Measurements from ENCODE around the gene VKORC1. TPM values are rescaled to one million over a fixed set of nuclear protein-coding genes. Genes with fewer than 3 reads are reported as not detected.
A peak's percentile ranks its signal among the peaks of the same experiment; 100 is the strongest.

The VKORC1 gene
- polyA plus RNA-seq (2013, experiment 1 of 2), result 92.1 TPM
- 93.7 TPM for polyA plus RNA-seq (2013, experiment 2 of 2)

GRCh38 chr16:31094424-31095120, at the start of gene VKORC1:
TSS of gene VKORC1 (minus strand) at chr16:31094797. CDS start at chr16:31094729, 68 bp downstream.
- Histone ChIP-seq H3K9ac (ENCODE audit: low read depth, low read length, poor library complexity) (peak within 1 kb of the TSS; percentile 98), H3K4me1 (ENCODE audit: control insufficient read depth in 2 of 2, insufficient read depth in 1 of 2, low read depth in 1 of 2, low read length in 2 of 2) (peaks cover 0 to 6% of the 10 kb centered on the region in 2 donors), H2BK12ac (ENCODE audit: low read length) (no peak within 1 kb of the TSS), H4K91ac (ENCODE audit: low read depth, low read length, poor library complexity) (no peak within 1 kb of the TSS), H3K4ac (ENCODE audit: low read length) (no peak within 1 kb of the TSS), H3K27ac (replicated peaks; ENCODE audit: low read length) (peak within 1 kb of the TSS; percentile 83), H3K4me2 (ENCODE audit: insufficient read depth, low read length, poor library complexity, severe bottlenecking) (peak within 1 kb of the TSS; percentile 99), H2BK15ac (ENCODE audit: low read length) (no peak within 1 kb of the TSS), H3K27me3 (ENCODE audit: control insufficient read depth in 3 of 3, insufficient read depth in 3 of 3, low read depth in 1 of 3, low read length in 3 of 3) (no peaks in the 10 kb centered on the region), H3K79me1 (ENCODE audit: low read depth, low read length) (peaks cover 5% of the 10 kb centered on the region), H2AFZ (ENCODE audit: low read length) (peak within 1 kb of the TSS; percentile 95), H3K14ac (ENCODE audit: low read length) (peak within 1 kb of the TSS; percentile 76), H4K8ac (ENCODE audit: low read depth, low read length) (no peak within 1 kb of the TSS), H2BK5ac (ENCODE audit: low read length) (peak within 1 kb of the TSS; percentile 56), H2AK5ac (ENCODE audit: low read depth, low read length) (peak within 1 kb of the TSS; percentile 47), H2BK120ac (ENCODE audit: low read depth, low read length) (no peak within 1 kb of the TSS), H3K4me3 (ENCODE audit: low read length in 2 of 2) (peak within 1 kb of the TSS; percentile 78 to 87), H3K18ac (ENCODE audit: low read length) (peak within 1 kb of the TSS; percentile 95), H3K36me3 (replicated peaks in 1 of 2; ENCODE audit: control insufficient read depth in 2 of 2, insufficient read depth in 2 of 2, low read length in 2 of 2) (peaks cover 10 to 19% of the 10 kb centered on the region in 2 donors), H3K23ac (ENCODE audit: low read depth, low read length, poor library complexity) (peak within 1 kb of the TSS; percentile 60), H3K9me3 (replicated peaks in 1 of 2; ENCODE audit: control insufficient read depth in 2 of 2, insufficient read depth in 1 of 2, low read depth in 1 of 2, low read length in 2 of 2) (peaks cover 0 to 4% of the 10 kb centered on the region in 2 donors)
- no CpG with 5 or more reads among the region's 69 CpGs for WGBS, 2 donors (ENCODE audit: extremely low coverage in 2 of 2, insufficient read length in 2 of 2, insufficient replicate concordance in 1 of 2)
- DNase-seq (ENCODE audit: low spot score), result peak; percentile 96

DNA sequence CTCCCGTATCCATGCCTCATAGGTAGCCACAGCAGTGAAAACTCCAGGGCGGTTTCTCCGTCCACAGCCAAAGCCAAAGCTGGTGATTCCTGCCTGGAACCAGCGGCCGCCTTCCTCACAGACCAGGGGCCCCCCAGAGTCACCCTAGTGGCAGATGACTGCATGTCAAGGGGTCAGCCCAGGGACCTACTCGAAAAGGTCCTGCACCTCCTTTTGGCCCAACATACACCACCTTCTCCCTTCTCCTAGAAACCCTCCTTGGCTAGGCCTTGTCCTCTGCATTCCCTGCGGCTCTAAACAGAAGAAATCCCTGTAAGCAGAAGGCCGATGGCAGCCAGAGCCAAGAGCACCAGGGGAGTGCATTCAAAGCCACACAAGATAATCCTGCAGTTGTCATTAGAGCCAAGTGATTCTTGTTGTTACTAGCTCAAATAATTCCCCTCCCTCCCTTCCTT, 49.1 kb upstream of the VKORC1 start:
- Histone ChIP-seq H3K18ac (ENCODE audit: low read length) (no peak overlapping the region), H2BK12ac (ENCODE audit: low read length) (no peak overlapping the region), H3K4me3 (ENCODE audit: low read length in 2 of 2) (no peak overlapping the region), H3K9ac (ENCODE audit: low read depth, low read length, poor library complexity) (no peak overlapping the region), H4K91ac (ENCODE audit: low read depth, low read length, poor library complexity) (no peak overlapping the region), H2AK5ac (ENCODE audit: low read depth, low read length) (peak overlapping the region; percentile 12), H4K8ac (ENCODE audit: low read depth, low read length) (no peak overlapping the region), H3K4ac (ENCODE audit: low read length) (no peak overlapping the region), H2AFZ (ENCODE audit: low read length) (peak overlapping the region; percentile 100), H3K27me3 (ENCODE audit: control insufficient read depth in 3 of 3, insufficient read depth in 3 of 3, low read depth in 1 of 3, low read length in 3 of 3) (peaks cover 0 to 33% (median 32%) of the 10 kb centered on the region in 3 experiments), H3K23ac (ENCODE audit: low read depth, low read length, poor library complexity) (no peak overlapping the region), H2BK5ac (ENCODE audit: low read length) (no peak overlapping the region), H2BK15ac (ENCODE audit: low read length) (no peak overlapping the region), H3K4me1 (ENCODE audit: control insufficient read depth in 2 of 2, insufficient read depth in 1 of 2, low read depth in 1 of 2, low read length in 2 of 2) (peaks cover 9 to 18% of the 10 kb centered on the region in 2 donors), H3K14ac (ENCODE audit: low read length) (no peak overlapping the region), H3K36me3 (replicated peaks in 1 of 2; ENCODE audit: control insufficient read depth in 2 of 2, insufficient read depth in 2 of 2, low read length in 2 of 2) (no peaks in the 10 kb centered on the region), H3K9me3 (replicated peaks in 1 of 2; ENCODE audit: control insufficient read depth in 2 of 2, insufficient read depth in 1 of 2, low read depth in 1 of 2, low read length in 2 of 2) (no peaks in the 10 kb centered on the region), H3K4me2 (ENCODE audit: insufficient read depth, low read length, poor library complexity, severe bottlenecking) (no peak overlapping the region), H2BK120ac (ENCODE audit: low read depth, low read length) (no peak overlapping the region), H3K27ac (replicated peaks; ENCODE audit: low read length) (no peak overlapping the region), H3K79me1 (ENCODE audit: low read depth, low read length) (peaks cover 2% of the 10 kb centered on the region)
- DNase-seq (ENCODE audit: low spot score), result no peak
- no CpG with 5 or more reads among the region's 8 CpGs for WGBS, 2 donors (ENCODE audit: extremely low coverage in 2 of 2, insufficient read length in 2 of 2, insufficient replicate concordance in 1 of 2)

DNA sequence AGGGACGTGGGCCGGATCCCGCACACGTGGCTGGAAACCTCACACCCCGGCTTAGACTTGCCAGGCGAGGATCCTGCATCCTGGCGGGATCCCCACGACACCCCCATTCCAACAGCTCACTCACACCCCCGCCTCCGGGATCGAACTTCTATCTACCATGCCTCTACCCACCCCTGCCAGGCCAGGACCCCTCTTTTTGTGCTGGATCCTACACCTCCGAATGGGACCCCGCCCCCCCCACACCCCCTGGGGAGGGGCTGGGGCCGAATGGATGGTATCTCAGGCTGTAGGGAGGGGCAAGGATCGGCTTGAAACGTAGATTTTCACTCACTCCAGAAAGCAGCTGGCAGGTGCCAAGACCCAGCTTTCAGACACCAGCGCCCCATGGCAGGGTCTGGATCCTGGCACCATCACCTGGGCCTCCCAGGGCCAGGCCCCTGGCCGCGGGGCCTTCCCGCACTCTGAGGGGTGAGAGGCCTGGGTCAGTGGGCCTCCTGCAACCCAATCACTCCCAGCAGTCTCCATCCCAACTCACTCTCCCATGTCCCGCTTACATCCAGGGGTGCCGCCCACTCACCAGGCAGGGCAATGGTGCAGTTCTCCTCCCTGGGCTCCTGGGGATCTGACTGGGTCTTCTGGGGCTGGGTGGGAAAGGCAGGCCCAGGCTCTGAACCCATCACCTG, 48.6 kb upstream of the VKORC1 start:
- Histone ChIP-seq H3K4me2 (ENCODE audit: insufficient read depth, low read length, poor library complexity, severe bottlenecking) (peak overlapping the region; percentile 99), H3K27ac (replicated peaks; ENCODE audit: low read length) (no peak overlapping the region), H3K14ac (ENCODE audit: low read length) (peak overlapping the region; percentile 95), H3K27me3 (ENCODE audit: control insufficient read depth in 3 of 3, insufficient read depth in 3 of 3, low read depth in 1 of 3, low read length in 3 of 3) (peaks cover 0 to 27% (median 26%) of the 10 kb centered on the region in 3 experiments), H3K9ac (ENCODE audit: low read depth, low read length, poor library complexity) (peak overlapping the region; percentile 27), H3K9me3 (replicated peaks in 1 of 2; ENCODE audit: control insufficient read depth in 2 of 2, insufficient read depth in 1 of 2, low read depth in 1 of 2, low read length in 2 of 2) (no peaks in the 10 kb centered on the region), H4K91ac (ENCODE audit: low read depth, low read length, poor library complexity) (peak overlapping the region; percentile 48), H2AFZ (ENCODE audit: low read length) (peak overlapping the region; percentile 100), H3K4me3 (ENCODE audit: low read length in 2 of 2) (peak overlapping the region in 1 of 2 donors; percentile 76), H2BK15ac (ENCODE audit: low read length) (peak overlapping the region; percentile 100), H2BK120ac (ENCODE audit: low read depth, low read length) (no peak overlapping the region), H3K4ac (ENCODE audit: low read length) (peak overlapping the region; percentile 17), H4K8ac (ENCODE audit: low read depth, low read length) (peak overlapping the region; percentile 98), H2BK12ac (ENCODE audit: low read length) (peak overlapping the region; percentile 79), H3K36me3 (replicated peaks in 1 of 2; ENCODE audit: control insufficient read depth in 2 of 2, insufficient read depth in 2 of 2, low read length in 2 of 2) (no peaks in the 10 kb centered on the region), H2AK5ac (ENCODE audit: low read depth, low read length) (peak overlapping the region; percentile 91), H3K79me1 (ENCODE audit: low read depth, low read length) (no peaks in the 10 kb centered on the region), H3K4me1 (ENCODE audit: control insufficient read depth in 2 of 2, insufficient read depth in 1 of 2, low read depth in 1 of 2, low read length in 2 of 2) (peaks cover 9 to 18% of the 10 kb centered on the region in 2 donors), H3K23ac (ENCODE audit: low read depth, low read length, poor library complexity) (peak overlapping the region; percentile 97), H3K18ac (ENCODE audit: low read length) (peak overlapping the region; percentile 99), H2BK5ac (ENCODE audit: low read length) (peak overlapping the region; percentile 46)
- WGBS, 2 donors (ENCODE audit: extremely low coverage in 2 of 2, insufficient read length in 2 of 2, insufficient replicate concordance in 1 of 2), result no CpG with 5 or more reads among the region's 22 CpGs
- DNase-seq (ENCODE audit: low spot score), result no peak
